Spleen (tissue), 7 donors: Measurements from ENCODE around the gene TNXB.

ENCODE experiments used
- POLR2A ChIP-seq, 3 donors: fragments of 450-650 bp; IDR thresholded peaks; one replicate each; pipeline ENCODE4 v1.5.1; 2017; ENCODE audit warnings: antibody characterized with exemption in 3 of 3, mild to moderate bottlenecking in 1 of 3
- TF ChIP-seq, protein P1 (sequence below), 11 experiments: fragments of 200-600 bp in 7 of 11; fragments of 450-650 bp in 4 of 11; sonication (generic) in 4 of 11; IDR thresholded peaks in 8 of 11; conservative IDR thresholded peaks in 3 of 11; 1 replicate in 7 of 11; 2 replicates in 4 of 11; pipeline versions ENCODE4 v1.4.0 to v1.8.0; 2016 to 2021; ENCODE audit warnings: antibody characterized with exemption in 11 of 11, inconsistent platforms in 4 of 11, mild to moderate bottlenecking in 1 of 11
- donor health status: DM: no; HTN: no; CAD: no; lungs with moderate emphysema.
- donor health status: DM: no; HTN: no; CAD: no.
- donor health status: DM: no; HTN: no; CAD: no.

DNA sequence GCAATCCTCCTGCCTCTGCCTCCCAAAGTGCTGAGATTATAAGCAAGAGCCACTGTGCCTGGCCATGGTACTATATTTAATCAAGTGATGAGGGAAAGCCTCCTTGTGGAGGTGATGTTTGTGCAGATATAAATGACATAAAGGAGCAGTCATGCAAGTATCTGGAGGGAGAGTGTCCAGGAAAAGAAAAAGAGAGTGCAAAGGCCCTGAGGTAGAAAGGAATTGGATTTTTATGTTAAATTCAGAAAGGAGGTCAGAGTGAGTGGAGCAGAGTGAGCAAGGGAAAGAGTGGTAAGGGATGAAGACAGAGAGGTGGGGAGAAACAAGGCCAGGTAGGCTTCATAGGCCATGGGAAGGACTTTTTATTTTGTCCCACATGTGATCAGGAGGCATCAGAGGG, 28.3 kb upstream of the TNXB start:
- TF ChIP-seq, protein P1, sequence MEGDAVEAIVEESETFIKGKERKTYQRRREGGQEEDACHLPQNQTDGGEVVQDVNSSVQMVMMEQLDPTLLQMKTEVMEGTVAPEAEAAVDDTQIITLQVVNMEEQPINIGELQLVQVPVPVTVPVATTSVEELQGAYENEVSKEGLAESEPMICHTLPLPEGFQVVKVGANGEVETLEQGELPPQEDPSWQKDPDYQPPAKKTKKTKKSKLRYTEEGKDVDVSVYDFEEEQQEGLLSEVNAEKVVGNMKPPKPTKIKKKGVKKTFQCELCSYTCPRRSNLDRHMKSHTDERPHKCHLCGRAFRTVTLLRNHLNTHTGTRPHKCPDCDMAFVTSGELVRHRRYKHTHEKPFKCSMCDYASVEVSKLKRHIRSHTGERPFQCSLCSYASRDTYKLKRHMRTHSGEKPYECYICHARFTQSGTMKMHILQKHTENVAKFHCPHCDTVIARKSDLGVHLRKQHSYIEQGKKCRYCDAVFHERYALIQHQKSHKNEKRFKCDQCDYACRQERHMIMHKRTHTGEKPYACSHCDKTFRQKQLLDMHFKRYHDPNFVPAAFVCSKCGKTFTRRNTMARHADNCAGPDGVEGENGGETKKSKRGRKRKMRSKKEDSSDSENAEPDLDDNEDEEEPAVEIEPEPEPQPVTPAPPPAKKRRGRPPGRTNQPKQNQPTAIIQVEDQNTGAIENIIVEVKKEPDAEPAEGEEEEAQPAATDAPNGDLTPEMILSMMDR (IDR thresholded peaks at IDR 0.05 in 8 of 11, conservative IDR thresholded peaks at IDR 0.05 in 3 of 11): no peak
- TF ChIP-seq POLR2A (IDR thresholded peaks at IDR 0.05): no peak
